Suppressor macrophage treated with lipopolysaccharide for 1 hour (primary cell): ENCODE data around the gene FNDC7.
"Not testable (repeated sequence)": the region's sequence is repeated elsewhere in the genome, so short reads cannot be mapped to it uniquely, and the experiment has no call there.

Source experiments
- DNase-seq, 3 donors: peaks; one replicate each; pipeline ENCODE4 v3.0.0-alpha.2; 2020 to 2022

Gene FNDC7

GRCh38 chr1:108712606-108713150 lies at the start of gene FNDC7:
FNDC7 (plus strand) TSS chr1:108712908; CDS start chr1:108712934, 26 bp downstream.
- no peak for DNase-seq

GRCh38 chr1:108663074-108663473 lies 49.6 kb upstream of the FNDC7 start:
- DNase-seq = no peak

- DNase-seq = no peak
Observed at GRCh38 chr1:108664481-108664880, 48.2 kb upstream of the FNDC7 start.

- DNase-seq = no peak
Observed at GRCh38 chr1:108665067-108665466, 47.6 kb upstream of the FNDC7 start.

GRCh38 chr1:108665771-108666170 lies 46.9 kb upstream of the FNDC7 start:
- DNase-seq = no peak

GRCh38 chr1:108667422-108667821 lies 45.3 kb upstream of the FNDC7 start:
- not testable (repeated sequence) for DNase-seq

GRCh38 chr1:108668777-108669176 lies 43.9 kb upstream of the FNDC7 start:
- DNase-seq = no peak

GRCh38 chr1:108669679-108670078 lies 43.0 kb upstream of the FNDC7 start:
- DNase-seq = no peak

GRCh38 chr1:108670131-108670773 lies 42.5 kb upstream of the FNDC7 start:
- no peak for DNase-seq

- no peak for DNase-seq
Observed at GRCh38 chr1:108671143-108671542, 41.6 kb upstream of the FNDC7 start.

- peak; percentile 68 to 84 (median 79) for DNase-seq
Observed at GRCh38 chr1:108678706-108679105, 34.0 kb upstream of the FNDC7 start.

- no peak for DNase-seq
Observed at GRCh38 chr1:108679586-108680213, 33.0 kb upstream of the FNDC7 start.

GRCh38 chr1:108681701-108682100 lies 31.0 kb upstream of the FNDC7 start:
- DNase-seq = not testable (repeated sequence)

- no peak for DNase-seq
Observed at GRCh38 chr1:108685529-108685928, 27.2 kb upstream of the FNDC7 start.

GRCh38 chr1:108686614-108687313 lies 25.9 kb upstream of the FNDC7 start:
- no peak for DNase-seq

GRCh38 chr1:108691128-108691941 lies 21.4 kb upstream of the FNDC7 start:
- DNase-seq = peak; percentile 55 to 75 (median 65)

GRCh38 chr1:108691942-108692723 lies 20.6 kb upstream of the FNDC7 start, which contains the start of gene PRPF38B:
PRPF38B (plus strand) TSS chr1:108692310; CDS start chr1:108692592, 282 bp downstream.
- peak; percentile 93 to 96 (median 96) for DNase-seq

GRCh38 chr1:108692724-108693655 lies 19.7 kb upstream of the FNDC7 start:
- DNase-seq = peak; percentile 63 to 73 (median 73)

- DNase-seq = peak; percentile 39 to 43 (median 40)
Observed at GRCh38 chr1:108695535-108695934, 17.2 kb upstream of the FNDC7 start.
